HepG2 (cell line): ENCODE results near the gene IGLON5. TPM values are rescaled to one million over a fixed set of nuclear protein-coding genes. Genes with fewer than 3 reads are reported as not detected.

Source experiments
- ARNTL ChIP-seq: sonication (generic); formaldehyde crosslinking; IDR thresholded peaks from 2 replicates; pipeline ENCODE4 v1.4.0; 2020; ENCODE audit warnings: mild to moderate bottlenecking, missing genetic modification reagents
- ELF4 ChIP-seq: sonication (generic); formaldehyde crosslinking; IDR thresholded peaks from 2 replicates; pipeline ENCODE4 v1.5.0; 2020; ENCODE audit warnings: missing genetic modification reagents, mild to moderate bottlenecking, moderate library complexity, borderline replicate concordance
- NONO ChIP-seq, 2 experiments: fragments of 450-650 bp in 1 of 2; sonication (generic) in 1 of 2; formaldehyde crosslinking in 1 of 2; IDR thresholded peaks in 1 of 2; conservative IDR thresholded peaks in 1 of 2; 2 replicates each; pipeline versions ENCODE4 v1.6.1 to v1.8.0; 2017 to 2022; ENCODE audit warnings: mild to moderate bottlenecking in 1 of 2, missing genetic modification reagents in 1 of 2, moderate library complexity in 1 of 2
- RBAK ChIP-seq: sonication (generic); formaldehyde crosslinking; IDR thresholded peaks from 2 replicates; pipeline ENCODE4 v1.5.1; 2020; ENCODE audit warnings: mild to moderate bottlenecking, missing genetic modification reagents
- RBFOX2 ChIP-seq: fragments of 200-400 bp; formaldehyde crosslinking; IDR thresholded peaks from 2 replicates; pipeline ENCODE4 v1.6.1; 2017; ENCODE audit warnings: low read depth, mild to moderate bottlenecking, low read length
- SP4 ChIP-seq: sonication (generic); formaldehyde crosslinking; IDR thresholded peaks from 2 replicates; pipeline ENCODE4 v1.8.1; 2023; ENCODE audit warnings: mild to moderate bottlenecking, missing genetic modification reagents
- ZNF569 ChIP-seq: sonication (generic); formaldehyde crosslinking; IDR thresholded peaks from 2 replicates; pipeline ENCODE4 v1.5.0; 2020; ENCODE audit warnings: mild to moderate bottlenecking, missing genetic modification reagents, moderate library complexity, borderline replicate concordance
- ZNF737 ChIP-seq: sonication (generic); formaldehyde crosslinking; IDR thresholded peaks from 2 replicates; pipeline ENCODE4 v1.5.0; 2020; ENCODE audit warnings: missing genetic modification reagents, mild to moderate bottlenecking, borderline replicate concordance
- ZNF761 ChIP-seq: sonication (generic); formaldehyde crosslinking; conservative IDR thresholded peaks from 2 replicates; pipeline ENCODE4 v1.4.0; 2020; ENCODE audit warnings: mild to moderate bottlenecking, missing genetic modification reagents
- polyA plus RNA-seq, 8 experiments: library from polyadenylated mRNA; depleted of rRNA in 3 of 8; stranded (reverse) in 7 of 8; unstranded in 1 of 8; fragments of >200 nt; fragmentation: Illumina TruSeq in 4 of 8; extraction: Trizol in 4 of 8; gene quantifications; 2 replicates each; pipeline versions ENCODE4 v1.2.1 to v1.2.3, GENCODE V29; 2011 to 2016; ENCODE audit warnings: low read depth in 4 of 8, missing spikeins in 1 of 8, mixed read lengths in 1 of 8; ENCODE audit not compliant: insufficient read depth in 1 of 8
- total RNA-seq, 5 experiments: library from RNA; depleted of rRNA; stranded (reverse); fragments of >200 nt; fragmentation: Illumina TruSeq; extraction: Trizol; gene quantifications; 2 replicates each; pipeline ENCODE4 v1.2.3, GENCODE V29; 2016; ENCODE audit warnings: low read depth in 1 of 5
- TF ChIP-seq, protein P1 (sequence below): sonication (generic); formaldehyde crosslinking; conservative IDR thresholded peaks from 2 replicates; pipeline ENCODE4 v1.8.0; 2022; ENCODE audit warnings: low read depth, missing genetic modification reagents
- TF ChIP-seq, protein P2 (sequence below): fragments of 450-650 bp; IDR thresholded peaks from 2 replicates; pipeline ENCODE4 v1.6.1; 2017; ENCODE audit warnings: mild to moderate bottlenecking
- TF ChIP-seq, protein P3 (sequence below): sonication (generic); formaldehyde crosslinking; IDR thresholded peaks from 2 replicates; pipeline ENCODE4 v1.4.0; 2020; ENCODE audit warnings: missing genetic modification reagents, low read depth, mild to moderate bottlenecking, borderline replicate concordance
- TF ChIP-seq, protein P4 (sequence below): sonication (generic); formaldehyde crosslinking; IDR thresholded peaks from 2 replicates; pipeline ENCODE4; 2020; ENCODE audit warnings: missing genetic modification reagents, mild to moderate bottlenecking, borderline replicate concordance
- TF ChIP-seq, protein P5 (sequence below): sonication (generic); formaldehyde crosslinking; IDR thresholded peaks from 2 replicates; pipeline ENCODE4 v1.9.0; 2021; ENCODE audit warnings: missing genetic modification reagents, mild to moderate bottlenecking, borderline replicate concordance

Gene IGLON5
- total and polyA plus RNA-seq, 2 of the 13 experiments (the other 11 are each of a cell fraction or from before 2014, with no cell fraction given), result 0.04 to 5.7 TPM

DNA sequence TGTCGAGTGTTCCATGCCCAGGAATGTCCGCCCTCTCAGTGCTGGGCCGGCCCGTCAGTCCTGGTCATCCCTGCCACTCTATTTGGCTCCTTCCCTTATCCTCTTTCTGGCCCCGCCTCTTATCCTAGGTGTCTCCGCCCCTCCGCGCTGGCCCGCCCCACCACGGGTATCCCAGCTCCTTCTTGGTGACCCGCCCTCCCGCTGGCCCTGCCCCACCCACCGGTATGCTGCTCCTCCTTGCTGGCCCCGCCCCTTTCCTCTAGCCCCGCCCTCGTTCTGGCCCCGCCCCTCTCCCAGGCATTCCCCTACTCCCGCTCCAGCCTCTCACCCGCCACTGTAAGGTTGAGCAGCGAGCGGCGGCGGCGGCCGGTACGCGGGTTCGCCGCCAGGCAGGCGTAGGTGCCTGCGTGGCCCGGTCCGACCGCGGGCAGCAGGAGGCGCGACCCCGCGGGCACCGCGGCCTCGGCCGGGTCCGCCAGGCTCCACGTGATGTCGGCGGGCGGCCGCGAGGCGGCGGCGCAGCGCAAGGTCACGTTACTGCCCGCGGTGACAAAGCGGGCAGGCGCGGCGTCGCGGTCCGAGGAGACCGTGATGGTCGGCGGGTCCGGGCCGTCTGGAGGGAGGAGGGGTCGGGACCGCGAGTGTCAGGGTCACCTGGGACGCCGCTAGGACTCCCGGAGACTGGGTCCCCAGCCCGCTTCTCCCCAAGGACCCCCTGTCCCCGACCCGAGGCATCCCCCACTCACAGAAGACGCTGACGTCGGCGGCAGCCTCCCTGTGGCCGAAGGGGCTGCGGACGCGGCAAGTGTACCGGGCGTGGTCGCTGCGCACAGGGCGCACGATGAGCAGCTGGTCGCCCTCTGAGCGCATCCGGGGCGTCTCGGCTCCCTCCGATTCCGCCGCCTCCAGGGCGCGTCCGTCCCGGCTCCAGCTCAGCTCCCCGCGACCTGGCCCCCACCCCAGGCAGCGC, 28.5 kb downstream of the IGLON5 start (continued):
- TF ChIP-seq ELF4 (CRISPR knock-in tag), result no peak
- TF ChIP-seq, protein P1, sequence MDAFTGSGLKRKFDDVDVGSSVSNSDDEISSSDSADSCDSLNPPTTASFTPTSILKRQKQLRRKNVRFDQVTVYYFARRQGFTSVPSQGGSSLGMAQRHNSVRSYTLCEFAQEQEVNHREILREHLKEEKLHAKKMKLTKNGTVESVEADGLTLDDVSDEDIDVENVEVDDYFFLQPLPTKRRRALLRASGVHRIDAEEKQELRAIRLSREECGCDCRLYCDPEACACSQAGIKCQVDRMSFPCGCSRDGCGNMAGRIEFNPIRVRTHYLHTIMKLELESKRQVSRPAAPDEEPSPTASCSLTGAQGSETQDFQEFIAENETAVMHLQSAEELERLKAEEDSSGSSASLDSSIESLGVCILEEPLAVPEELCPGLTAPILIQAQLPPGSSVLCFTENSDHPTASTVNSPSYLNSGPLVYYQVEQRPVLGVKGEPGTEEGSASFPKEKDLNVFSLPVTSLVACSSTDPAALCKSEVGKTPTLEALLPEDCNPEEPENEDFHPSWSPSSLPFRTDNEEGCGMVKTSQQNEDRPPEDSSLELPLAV (CRISPR knock-in tag), result no peak
- TF ChIP-seq ZNF569, result no peak
- TF ChIP-seq ZNF761 (CRISPR knock-in tag), result no peak
- TF ChIP-seq, protein P2, sequence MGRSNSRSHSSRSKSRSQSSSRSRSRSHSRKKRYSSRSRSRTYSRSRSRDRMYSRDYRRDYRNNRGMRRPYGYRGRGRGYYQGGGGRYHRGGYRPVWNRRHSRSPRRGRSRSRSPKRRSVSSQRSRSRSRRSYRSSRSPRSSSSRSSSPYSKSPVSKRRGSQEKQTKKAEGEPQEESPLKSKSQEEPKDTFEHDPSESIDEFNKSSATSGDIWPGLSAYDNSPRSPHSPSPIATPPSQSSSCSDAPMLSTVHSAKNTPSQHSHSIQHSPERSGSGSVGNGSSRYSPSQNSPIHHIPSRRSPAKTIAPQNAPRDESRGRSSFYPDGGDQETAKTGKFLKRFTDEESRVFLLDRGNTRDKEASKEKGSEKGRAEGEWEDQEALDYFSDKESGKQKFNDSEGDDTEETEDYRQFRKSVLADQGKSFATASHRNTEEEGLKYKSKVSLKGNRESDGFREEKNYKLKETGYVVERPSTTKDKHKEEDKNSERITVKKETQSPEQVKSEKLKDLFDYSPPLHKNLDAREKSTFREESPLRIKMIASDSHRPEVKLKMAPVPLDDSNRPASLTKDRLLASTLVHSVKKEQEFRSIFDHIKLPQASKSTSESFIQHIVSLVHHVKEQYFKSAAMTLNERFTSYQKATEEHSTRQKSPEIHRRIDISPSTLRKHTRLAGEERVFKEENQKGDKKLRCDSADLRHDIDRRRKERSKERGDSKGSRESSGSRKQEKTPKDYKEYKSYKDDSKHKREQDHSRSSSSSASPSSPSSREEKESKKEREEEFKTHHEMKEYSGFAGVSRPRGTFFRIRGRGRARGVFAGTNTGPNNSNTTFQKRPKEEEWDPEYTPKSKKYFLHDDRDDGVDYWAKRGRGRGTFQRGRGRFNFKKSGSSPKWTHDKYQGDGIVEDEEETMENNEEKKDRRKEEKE, result no peak
- no peak for TF ChIP-seq NONO (IDR thresholded peaks at IDR 0.05)
- TF ChIP-seq NONO (CRISPR knock-in tag; conservative IDR thresholded peaks at IDR 0.05), result no peak
- TF ChIP-seq, protein P3, sequence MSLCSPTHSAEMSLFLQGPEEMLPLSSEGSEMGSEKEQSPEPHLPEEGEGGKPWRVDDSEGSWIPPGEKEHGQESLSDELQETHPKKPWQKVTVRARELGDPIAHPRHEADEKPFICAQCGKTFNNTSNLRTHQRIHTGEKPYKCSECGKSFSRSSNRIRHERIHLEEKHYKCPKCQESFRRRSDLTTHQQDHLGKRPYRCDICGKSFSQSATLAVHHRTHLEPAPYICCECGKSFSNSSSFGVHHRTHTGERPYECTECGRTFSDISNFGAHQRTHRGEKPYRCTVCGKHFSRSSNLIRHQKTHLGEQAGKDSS (CRISPR knock-in tag), result 0 out of 2 replicates have a peak, but pooled peaks have one; percentile 28
- TF ChIP-seq RBAK, result no peak
- TF ChIP-seq SP4 (CRISPR knock-in tag), result 0 out of 2 replicates have a peak, but pooled peaks have one; percentile 4
- TF ChIP-seq ZNF737 (CRISPR knock-in tag), result no peak
- TF ChIP-seq, protein P4, sequence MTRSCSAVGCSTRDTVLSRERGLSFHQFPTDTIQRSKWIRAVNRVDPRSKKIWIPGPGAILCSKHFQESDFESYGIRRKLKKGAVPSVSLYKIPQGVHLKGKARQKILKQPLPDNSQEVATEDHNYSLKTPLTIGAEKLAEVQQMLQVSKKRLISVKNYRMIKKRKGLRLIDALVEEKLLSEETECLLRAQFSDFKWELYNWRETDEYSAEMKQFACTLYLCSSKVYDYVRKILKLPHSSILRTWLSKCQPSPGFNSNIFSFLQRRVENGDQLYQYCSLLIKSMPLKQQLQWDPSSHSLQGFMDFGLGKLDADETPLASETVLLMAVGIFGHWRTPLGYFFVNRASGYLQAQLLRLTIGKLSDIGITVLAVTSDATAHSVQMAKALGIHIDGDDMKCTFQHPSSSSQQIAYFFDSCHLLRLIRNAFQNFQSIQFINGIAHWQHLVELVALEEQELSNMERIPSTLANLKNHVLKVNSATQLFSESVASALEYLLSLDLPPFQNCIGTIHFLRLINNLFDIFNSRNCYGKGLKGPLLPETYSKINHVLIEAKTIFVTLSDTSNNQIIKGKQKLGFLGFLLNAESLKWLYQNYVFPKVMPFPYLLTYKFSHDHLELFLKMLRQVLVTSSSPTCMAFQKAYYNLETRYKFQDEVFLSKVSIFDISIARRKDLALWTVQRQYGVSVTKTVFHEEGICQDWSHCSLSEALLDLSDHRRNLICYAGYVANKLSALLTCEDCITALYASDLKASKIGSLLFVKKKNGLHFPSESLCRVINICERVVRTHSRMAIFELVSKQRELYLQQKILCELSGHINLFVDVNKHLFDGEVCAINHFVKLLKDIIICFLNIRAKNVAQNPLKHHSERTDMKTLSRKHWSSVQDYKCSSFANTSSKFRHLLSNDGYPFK (CRISPR knock-in tag), result no peak
- TF ChIP-seq, protein P5, sequence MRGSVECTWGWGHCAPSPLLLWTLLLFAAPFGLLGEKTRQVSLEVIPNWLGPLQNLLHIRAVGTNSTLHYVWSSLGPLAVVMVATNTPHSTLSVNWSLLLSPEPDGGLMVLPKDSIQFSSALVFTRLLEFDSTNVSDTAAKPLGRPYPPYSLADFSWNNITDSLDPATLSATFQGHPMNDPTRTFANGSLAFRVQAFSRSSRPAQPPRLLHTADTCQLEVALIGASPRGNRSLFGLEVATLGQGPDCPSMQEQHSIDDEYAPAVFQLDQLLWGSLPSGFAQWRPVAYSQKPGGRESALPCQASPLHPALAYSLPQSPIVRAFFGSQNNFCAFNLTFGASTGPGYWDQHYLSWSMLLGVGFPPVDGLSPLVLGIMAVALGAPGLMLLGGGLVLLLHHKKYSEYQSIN (CRISPR knock-in tag), result no peak
- TF ChIP-seq ARNTL (CRISPR knock-in tag), result peak; percentile 43; the same call in 1 of the 2 replicates
- peak; percentile 86 for TF ChIP-seq RBFOX2
